PC-9 (cell line): ENCODE data around the gene MTFMT.

ENCODE experiments used
- CTCF ChIP-seq: fragments of 200-600 bp; sonication (generic); conservative IDR thresholded peaks from 2 replicates; pipeline ENCODE4 v1.6.1; 2017; ENCODE audit warnings: mixed run types, antibody characterized with exemption, mild to moderate bottlenecking, moderate library complexity
- EZH2 ChIP-seq: fragments of 200-600 bp; sonication (generic); IDR thresholded peaks from 2 replicates; pipeline ENCODE4 v1.8.0; 2017; ENCODE audit warnings: antibody characterized with exemption, low read depth

- no peak for TF ChIP-seq CTCF
- no peak for TF ChIP-seq EZH2
Observed at GRCh38 chr15:65038428-65038827, 9.0 kb upstream of the MTFMT start.
